CD4-positive, CD25-positive, alpha-beta regulatory T cell (primary cell): Measurements from ENCODE around the gene NAMPT. TPM values are rescaled to one million over a fixed set of nuclear protein-coding genes. Genes with fewer than 3 reads are reported as not detected.

Experiments used
- ATAC-seq, 2 donors: fragments of 150-1000 bp; cut with Tn5 transposase; one replicate each; pipeline ENCODE4 v1.10.0; 2021; ENCODE audit warnings: low read depth in 2 of 2, moderate number of reproducible peaks in 2 of 2, moderate library complexity in 1 of 2
- DNase-seq, 3 donors: peaks; one replicate each; pipeline versions ENCODE4 v3.0.0 to v3.0.0-alpha.2; 2012 to 2022; ENCODE audit warnings: mixed read lengths in 1 of 3
- H3K27ac ChIP-seq: one replicate; pipeline ENCODE4 v1.7.0; 2013; ENCODE audit warnings: mild to moderate bottlenecking, low read length; ENCODE audit not compliant: insufficient read depth, poor library complexity, severe bottlenecking
- H3K27me3 ChIP-seq: one replicate; pipeline ENCODE4 v1.7.0; 2013; ENCODE audit warnings: low read length; ENCODE audit not compliant: control insufficient read depth, insufficient read depth
- H3K36me3 ChIP-seq: one replicate; pipeline ENCODE4 v1.7.0; 2013; ENCODE audit warnings: mild to moderate bottlenecking, low read length, moderate library complexity; ENCODE audit not compliant: control insufficient read depth, insufficient read depth
- H3K4me1 ChIP-seq: 2 replicates; pipeline ENCODE4 v1.7.0; 2013; ENCODE audit warnings: mild to moderate bottlenecking, low read length; ENCODE audit not compliant: insufficient read depth, control insufficient read depth, poor library complexity, severe bottlenecking
- H3K4me3 ChIP-seq: one replicate; pipeline ENCODE4 v1.7.0; 2013; ENCODE audit warnings: low read depth, mild to moderate bottlenecking, low read length, moderate library complexity
- H3K9me3 ChIP-seq, 2 experiments: 1 replicate in 1 of 2; 2 replicates in 1 of 2; pipeline ENCODE4 v1.7.0; 2013; ENCODE audit warnings: low read length in 2 of 2, mild to moderate bottlenecking in 1 of 2, moderate library complexity in 1 of 2; ENCODE audit not compliant: control insufficient read depth in 2 of 2
- H3K27ac Mint-ChIP-seq, 3 donors: one replicate each; pipeline ENCODE4 v1.8.0; 2020 to 2022; ENCODE audit warnings: mild to moderate bottlenecking in 3 of 3, mixed read lengths in 3 of 3, moderate library complexity in 2 of 3
- H3K27me3 Mint-ChIP-seq: one replicate; pipeline ENCODE4 v1.8.0; 2022; ENCODE audit warnings: mild to moderate bottlenecking, mixed read lengths
- H3K36me3 Mint-ChIP-seq: one replicate; pipeline ENCODE4 v1.8.0; 2020; ENCODE audit warnings: mixed read lengths
- H3K4me1 Mint-ChIP-seq, 4 donors: one replicate each; pipeline ENCODE4 v1.8.0; 2020 to 2022; ENCODE audit warnings: mixed read lengths in 4 of 4, mild to moderate bottlenecking in 1 of 4
- H3K4me3 Mint-ChIP-seq, 4 donors: one replicate each; pipeline ENCODE4 v1.8.0; 2020 to 2022; ENCODE audit warnings: mild to moderate bottlenecking in 4 of 4, mixed read lengths in 4 of 4, moderate library complexity in 3 of 4
- H3K9me3 Mint-ChIP-seq, 7 donors: one replicate each; pipeline ENCODE4 v1.8.0; 2020 to 2022; ENCODE audit warnings: mixed read lengths in 7 of 7, mild to moderate bottlenecking in 3 of 7, moderate library complexity in 2 of 7
- polyA plus RNA-seq, 4 donors: library from polyadenylated mRNA; unstranded; fragments of 300-500 nt; fragmentation: Illumina TruSeq; gene quantifications; one replicate each; pipeline ENCODE4 v1.2.3, GENCODE V29; 2021
- total RNA-seq: library from RNA; stranded (reverse); gene quantifications from one replicate; pipeline ENCODE4 v1.2.3, GENCODE V29; 2022

NAMPT gene
- total and polyA plus RNA-seq, 5 donors from 2014 or later, result 23.4 to 453 (median 25.8) TPM

DNA sequence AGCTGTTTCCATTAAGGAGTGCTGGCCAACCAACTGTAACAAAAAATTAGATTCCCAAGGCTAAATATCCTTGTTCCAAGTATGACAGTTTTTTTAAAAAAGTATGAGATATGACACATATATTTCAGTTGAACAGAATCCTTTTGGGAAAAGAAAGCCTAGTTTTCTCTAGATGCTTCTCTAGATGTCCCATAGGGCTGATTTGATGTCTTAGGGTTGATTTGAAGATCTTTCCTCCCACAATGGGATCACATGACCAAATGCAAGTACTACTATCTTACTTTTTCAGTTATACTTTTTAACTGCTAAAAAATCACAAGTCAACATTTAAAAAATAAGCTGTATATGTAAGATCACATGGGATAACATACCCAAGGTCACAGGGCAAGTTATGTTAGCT lies 3.7 kb downstream of the NAMPT start:
- DNase-seq, result no peak
- H3K27me3 Mint-ChIP-seq, result no peaks in the 10 kb centered on the region
- Histone ChIP-seq H3K4me3 (peak overlapping the region; percentile 99), H3K4me1 (peaks cover 56% of the 10 kb centered on the region), H3K27me3 (no peaks in the 10 kb centered on the region), H3K27ac (no peak overlapping the region), H3K9me3 (no peaks in the 10 kb centered on the region), H3K36me3 (peaks cover under 1% of the 10 kb centered on the region)
- ATAC-seq, result no peak
- peak overlapping the region in 1 of 3 donors; percentile 12 for H3K27ac Mint-ChIP-seq
- no peaks in the 10 kb centered on the region for H3K9me3 Mint-ChIP-seq
- H3K4me3 Mint-ChIP-seq, result peak overlapping the region in 3 of 4 donors; percentile 52 to 98 (median 64)
- no peaks in the 10 kb centered on the region for H3K36me3 Mint-ChIP-seq
- peaks cover 51 to 71% (median 62%) of the 10 kb centered on the region in 4 donors for H3K4me1 Mint-ChIP-seq

GRCh38 chr7:106279425-106280197 lies 5.2 kb downstream of the NAMPT start:
- Histone ChIP-seq H3K36me3 (peaks cover 13% of the 10 kb centered on the region), H3K4me3 (peak overlapping the region; percentile 38), H3K27ac (no peak overlapping the region), H3K27me3 (no peaks in the 10 kb centered on the region), H3K9me3 (no peaks in the 10 kb centered on the region), H3K4me1 (peaks cover 46% of the 10 kb centered on the region)
- ATAC-seq, result no peak
- Mint-ChIP-seq H3K27ac (peak overlapping the region in 2 of 3 donors; percentile 25 to 39), H3K36me3 (peaks cover 3% of the 10 kb centered on the region), H3K4me1 (peaks cover 46 to 66% (median 56%) of the 10 kb centered on the region in 4 donors), H3K27me3 (no peaks in the 10 kb centered on the region), H3K4me3 (peak overlapping the region in 3 of 4 donors; percentile 3 to 76 (median 44)), H3K9me3 (no peaks in the 10 kb centered on the region)
- DNase-seq, result peak in 1 of 3 donors; percentile 66

DNA sequence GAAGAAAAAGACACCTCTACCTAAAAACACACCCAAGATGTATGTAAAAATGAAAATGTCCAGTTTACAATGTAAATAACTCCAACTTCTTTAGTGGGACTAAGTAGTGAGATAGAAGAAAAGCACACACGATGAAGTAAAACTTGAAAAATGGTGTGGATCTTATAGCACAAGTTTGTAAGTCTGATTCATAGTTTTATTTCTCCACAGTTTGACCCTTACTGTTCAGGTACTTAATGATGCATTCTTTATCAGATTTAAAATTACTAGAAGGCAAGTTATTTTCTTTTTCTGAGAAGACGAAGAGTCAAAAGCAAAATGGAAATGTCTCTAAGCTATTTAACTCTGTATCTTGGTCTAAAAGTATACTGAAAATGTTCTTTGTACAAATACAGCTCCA lies 6.1 kb downstream of the NAMPT start:
- DNase-seq (no peak), ATAC-seq (no peak)
- Histone ChIP-seq H3K4me1 (peaks cover 44% of the 10 kb centered on the region), H3K27ac (no peak overlapping the region), H3K27me3 (no peaks in the 10 kb centered on the region), H3K36me3 (peaks cover 13% of the 10 kb centered on the region), H3K4me3 (peak overlapping the region; percentile 26), H3K9me3 (no peaks in the 10 kb centered on the region)
- no peaks in the 10 kb centered on the region for H3K27me3 Mint-ChIP-seq
- peaks cover 3% of the 10 kb centered on the region for H3K36me3 Mint-ChIP-seq
- H3K9me3 Mint-ChIP-seq, result no peaks in the 10 kb centered on the region
- peak overlapping the region in 1 of 4 donors; percentile 28 for H3K4me3 Mint-ChIP-seq
- peaks cover 43 to 62% (median 54%) of the 10 kb centered on the region in 4 donors for H3K4me1 Mint-ChIP-seq
- no peak overlapping the region for H3K27ac Mint-ChIP-seq

DNA sequence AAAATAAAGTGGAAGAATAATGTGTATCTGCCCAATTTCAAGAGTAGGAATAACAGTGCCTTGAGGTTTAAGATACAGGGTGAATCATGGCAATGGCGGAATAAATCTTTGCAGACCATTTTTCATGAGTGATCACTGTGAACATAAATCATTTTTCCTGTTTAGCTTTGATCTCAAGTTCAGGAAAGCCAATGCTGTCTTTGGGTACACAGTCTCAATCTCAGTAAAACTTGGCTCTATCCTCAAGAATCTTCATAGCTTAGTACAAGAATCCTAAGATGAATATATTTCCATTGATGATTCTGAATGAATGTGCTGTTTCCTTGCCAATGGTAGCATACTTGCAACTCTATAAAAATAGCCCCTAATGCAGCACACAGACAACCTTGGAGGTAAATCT lies 6.8 kb downstream of the NAMPT start:
- no peak for ATAC-seq
- Histone ChIP-seq H3K4me3 (no peak overlapping the region), H3K27ac (no peak overlapping the region), H3K4me1 (peaks cover 37% of the 10 kb centered on the region), H3K36me3 (peaks cover 18% of the 10 kb centered on the region), H3K9me3 (no peaks in the 10 kb centered on the region), H3K27me3 (no peaks in the 10 kb centered on the region)
- H3K27ac Mint-ChIP-seq, result no peak overlapping the region
- no peak overlapping the region for H3K4me3 Mint-ChIP-seq
- no peaks in the 10 kb centered on the region for H3K27me3 Mint-ChIP-seq
- peaks cover 4% of the 10 kb centered on the region for H3K36me3 Mint-ChIP-seq
- peaks cover 41 to 57% (median 47%) of the 10 kb centered on the region in 4 donors for H3K4me1 Mint-ChIP-seq
- DNase-seq, result no peak
- no peaks in the 10 kb centered on the region for H3K9me3 Mint-ChIP-seq

- H3K4me3 ChIP-seq, result no peak overlapping the region
- no peak overlapping the region for H3K4me3 Mint-ChIP-seq
- H3K27me3 Mint-ChIP-seq, result no peaks in the 10 kb centered on the region
- no peak overlapping the region for H3K27ac ChIP-seq
- no peaks in the 10 kb centered on the region for H3K27me3 ChIP-seq
- peaks cover 28 to 43% (median 35%) of the 10 kb centered on the region in 4 donors for H3K4me1 Mint-ChIP-seq
- H3K36me3 Mint-ChIP-seq, result peaks cover 11% of the 10 kb centered on the region
- no peak overlapping the region for H3K27ac Mint-ChIP-seq
- no peak for DNase-seq
- peaks cover 24% of the 10 kb centered on the region for H3K4me1 ChIP-seq
- no peak for ATAC-seq
- H3K9me3 Mint-ChIP-seq, result no peaks in the 10 kb centered on the region
- no peaks in the 10 kb centered on the region for H3K9me3 ChIP-seq
- H3K36me3 ChIP-seq, result peaks cover 24% of the 10 kb centered on the region
Measured at GRCh38 chr7:106276513-106276912, 8.3 kb downstream of the NAMPT start.

DNA sequence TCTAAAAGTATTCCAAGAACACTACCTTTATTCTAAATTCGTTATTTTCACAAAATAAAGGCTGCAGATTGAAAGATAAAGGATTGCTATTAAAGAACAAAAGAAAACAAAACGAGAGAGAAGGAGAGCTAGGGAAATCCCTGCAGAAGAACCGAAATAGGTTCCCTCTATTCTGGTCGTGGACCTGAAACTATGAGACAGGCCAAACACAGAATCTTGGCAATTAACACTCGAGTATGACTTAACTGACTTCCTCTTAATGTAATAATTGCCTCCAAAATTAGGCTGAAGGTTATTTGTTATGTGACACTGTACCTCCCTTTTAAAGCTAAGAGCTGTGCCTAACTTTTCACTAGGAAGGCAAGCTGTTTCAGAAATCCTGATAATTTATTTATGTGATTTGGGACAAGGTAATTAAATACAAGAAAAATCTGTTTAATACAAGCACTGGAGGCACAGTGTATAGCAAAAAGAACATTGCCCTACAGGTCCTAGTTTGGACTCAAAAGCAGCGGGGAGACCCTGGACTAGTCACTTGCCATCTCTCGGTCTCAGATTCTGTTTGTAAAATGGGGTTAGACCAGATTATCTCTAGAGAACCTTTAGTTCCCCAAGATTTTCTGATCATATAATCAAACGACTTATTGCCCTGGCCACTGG lies 11.6 kb downstream of the NAMPT start:
- no peaks in the 10 kb centered on the region for H3K27me3 Mint-ChIP-seq
- Histone ChIP-seq H3K27me3 (no peaks in the 10 kb centered on the region), H3K36me3 (peaks cover 45% of the 10 kb centered on the region), H3K9me3 (no peaks in the 10 kb centered on the region), H3K4me3 (no peak overlapping the region), H3K27ac (no peak overlapping the region), H3K4me1 (no peaks in the 10 kb centered on the region)
- DNase-seq (no peak), ATAC-seq (no peak)
- no peaks in the 10 kb centered on the region for H3K9me3 Mint-ChIP-seq
- peaks cover 9 to 11% (median 10%) of the 10 kb centered on the region in 4 donors for H3K4me1 Mint-ChIP-seq
- H3K36me3 Mint-ChIP-seq, result peaks cover 26% of the 10 kb centered on the region
- no peak overlapping the region for H3K4me3 Mint-ChIP-seq
- H3K27ac Mint-ChIP-seq, result no peak overlapping the region

DNA sequence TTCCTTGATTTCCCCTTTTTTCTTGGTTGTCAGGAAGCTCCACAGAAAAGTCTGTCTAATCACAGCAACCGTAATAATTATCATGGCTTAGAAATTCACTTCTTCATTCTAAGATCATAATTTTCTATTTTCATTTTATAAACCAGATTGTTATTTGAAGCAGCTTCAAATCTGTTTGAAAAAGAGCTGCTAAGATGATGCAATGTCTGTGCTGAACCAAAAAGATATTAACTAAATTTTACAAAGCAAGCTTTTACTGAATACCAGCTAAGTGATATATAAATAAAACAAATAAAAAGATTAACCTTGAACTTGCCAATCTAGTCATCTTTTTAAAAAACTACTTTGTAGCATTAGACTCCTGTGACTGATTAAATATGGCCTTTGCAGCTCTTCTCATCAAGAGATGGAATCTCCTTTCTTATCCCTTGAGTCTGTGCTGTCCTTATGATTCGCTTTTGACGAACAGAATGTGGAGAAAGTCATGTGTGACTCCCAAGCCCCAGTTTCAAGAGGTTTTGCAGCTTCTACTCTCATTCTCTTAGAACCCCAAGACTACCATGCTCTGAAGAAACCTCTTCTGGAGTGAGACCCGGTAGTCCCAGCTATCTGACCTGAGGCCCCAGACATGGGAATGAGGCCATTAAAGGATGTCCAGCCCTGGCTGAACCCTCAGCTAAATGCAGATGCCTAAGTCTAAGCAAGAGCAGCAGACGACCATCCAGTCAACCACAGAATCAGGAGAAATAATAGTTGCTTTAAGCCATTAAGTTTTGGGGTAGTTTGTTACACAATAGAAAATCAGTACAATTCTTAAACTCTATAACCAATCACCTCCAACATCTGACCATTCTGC lies 14.4 kb downstream of the NAMPT start:
- ATAC-seq (no peak), DNase-seq (no peak)
- H3K9me3 Mint-ChIP-seq, result no peaks in the 10 kb centered on the region
- no peaks in the 10 kb centered on the region for H3K27me3 Mint-ChIP-seq
- no peaks in the 10 kb centered on the region for H3K4me1 ChIP-seq
- peaks cover 47% of the 10 kb centered on the region for H3K36me3 Mint-ChIP-seq
- H3K27ac Mint-ChIP-seq, result peak overlapping the region in 1 of 3 donors; percentile 1
- no peak overlapping the region for H3K4me3 Mint-ChIP-seq
- peaks cover 0 to 12% (median 3%) of the 10 kb centered on the region in 4 donors for H3K4me1 Mint-ChIP-seq
- no peaks in the 10 kb centered on the region for H3K27me3 ChIP-seq
- peaks cover 53% of the 10 kb centered on the region for H3K36me3 ChIP-seq
- H3K9me3 ChIP-seq, result no peaks in the 10 kb centered on the region
- no peak overlapping the region for H3K4me3 ChIP-seq
- no peak overlapping the region for H3K27ac ChIP-seq
